Skeletal muscle tissue (tissue), 4 donors: ENCODE measurements around the gene NAV2. TPM values are rescaled to one million over a fixed set of nuclear protein-coding genes. Genes with fewer than 3 reads are reported as not detected.

Experiments
- H3K27ac ChIP-seq: one replicate; pipeline ENCODE4 v1.7.0; 2013; ENCODE audit warnings: mild to moderate bottlenecking, low read depth, low read length, inconsistent platforms
- H3K27me3 ChIP-seq, 3 donors: one replicate each; pipeline ENCODE4 v1.7.0; 2013; ENCODE audit warnings: low read length in 3 of 3; ENCODE audit not compliant: control insufficient read depth in 3 of 3, insufficient read depth in 3 of 3
- H3K36me3 ChIP-seq, 3 donors: one replicate each; pipeline ENCODE4 v1.7.0; 2013; ENCODE audit warnings: low read length in 3 of 3; ENCODE audit not compliant: control insufficient read depth in 3 of 3, insufficient read depth in 3 of 3
- H3K4me1 ChIP-seq, 3 donors: one replicate each; pipeline ENCODE4 v1.7.0; 2013; ENCODE audit warnings: low read length in 3 of 3, mild to moderate bottlenecking in 3 of 3; ENCODE audit not compliant: control insufficient read depth in 3 of 3, insufficient read depth in 3 of 3
- H3K4me3 ChIP-seq, 3 donors: one replicate each; pipeline ENCODE4 v1.7.0; 2013; ENCODE audit warnings: low read length in 3 of 3
- H3K9ac ChIP-seq, 3 donors: one replicate each; pipeline ENCODE4 v1.7.0; 2013; ENCODE audit warnings: low read length in 3 of 3, mild to moderate bottlenecking in 3 of 3, moderate library complexity in 2 of 3, low read depth in 1 of 3
- H3K9me3 ChIP-seq, 3 donors: one replicate each; pipeline ENCODE4 v1.7.0; 2013; ENCODE audit warnings: low read length in 3 of 3; ENCODE audit not compliant: control insufficient read depth in 3 of 3
- total RNA-seq: library from RNA; depleted of rRNA; stranded (reverse); fragments of >200 nt; gene quantifications from one replicate; pipeline ENCODE4 v1.2.3, GENCODE V29; 2014
- donor health status: Osteomylitis.

Gene NAV2
- total RNA-seq, 1 donor from 2014 or later = 43.3 TPM

GRCh38 chr11:20085918-20086317 lies 373.3 kb downstream of the NAV2 start:
- Histone ChIP-seq H3K27ac (no peak overlapping the region), H3K36me3 (peaks cover 8 to 14% (median 10%) of the 10 kb centered on the region in 3 donors), H3K9me3 (no peaks in the 10 kb centered on the region), H3K4me3 (no peak overlapping the region), H3K27me3 (no peaks in the 10 kb centered on the region), H3K4me1 (no peaks in the 10 kb centered on the region), H3K9ac (no peak overlapping the region)

GRCh38 chr11:20087118-20087521 lies 374.5 kb downstream of the NAV2 start:
- H3K36me3 ChIP-seq = peaks cover 12 to 18% (median 15%) of the 10 kb centered on the region in 3 donors

GRCh38 chr11:20088397-20089225 lies 376.0 kb downstream of the NAV2 start:
- Histone ChIP-seq H3K36me3 (peaks cover 6 to 23% (median 13%) of the 10 kb centered on the region in 3 donors), H3K4me3 (no peak overlapping the region), H3K4me1 (peaks cover 0 to 4% (median 0%) of the 10 kb centered on the region in 3 donors), H3K27ac (no peak overlapping the region), H3K9ac (no peak overlapping the region), H3K9me3 (no peaks in the 10 kb centered on the region), H3K27me3 (no peaks in the 10 kb centered on the region)

More at GRCh38 chr11:20087118-20087521, 374.5 kb downstream of the NAV2 start:
- peaks cover 0 to under 1% (median 0%) of the 10 kb centered on the region in 3 donors for H3K4me1 ChIP-seq
- H3K9ac ChIP-seq = no peak overlapping the region
- H3K27ac ChIP-seq = no peak overlapping the region
- H3K9me3 ChIP-seq = no peaks in the 10 kb centered on the region
- H3K4me3 ChIP-seq = no peak overlapping the region
- H3K27me3 ChIP-seq = no peaks in the 10 kb centered on the region

DNA sequence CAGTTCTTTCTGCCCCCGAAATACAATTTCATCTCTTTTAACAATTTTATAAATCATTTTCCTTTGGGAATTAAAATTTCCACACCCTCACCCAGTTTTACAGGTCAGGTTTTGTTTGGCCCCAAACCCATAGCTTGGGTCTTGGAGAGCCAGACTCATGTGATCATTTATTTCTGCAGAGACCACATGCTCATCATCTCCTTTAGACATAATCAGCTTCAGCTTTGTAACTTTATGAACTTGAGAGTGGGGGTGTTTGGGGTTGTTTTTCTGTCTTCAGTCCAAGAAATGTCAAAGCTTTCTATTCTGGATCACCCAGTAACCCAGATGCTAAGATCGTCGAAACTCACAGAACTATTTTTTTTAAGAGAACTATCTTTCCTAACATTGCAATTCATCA lies 376.7 kb downstream of the NAV2 start:
- Histone ChIP-seq H3K4me1 (peaks cover 0 to 4% (median 0%) of the 10 kb centered on the region in 3 donors), H3K27ac (no peak overlapping the region), H3K36me3 (peaks cover 6 to 23% (median 11%) of the 10 kb centered on the region in 3 donors), H3K9ac (no peak overlapping the region), H3K27me3 (no peaks in the 10 kb centered on the region), H3K4me3 (no peak overlapping the region), H3K9me3 (no peaks in the 10 kb centered on the region)

GRCh38 chr11:20089796-20090653 lies 377.4 kb downstream of the NAV2 start:
- Histone ChIP-seq H3K9me3 (no peaks in the 10 kb centered on the region), H3K27me3 (no peaks in the 10 kb centered on the region), H3K27ac (no peak overlapping the region), H3K4me1 (peaks cover 0 to 4% (median 0%) of the 10 kb centered on the region in 3 donors), H3K4me3 (no peak overlapping the region), H3K36me3 (peaks cover 8 to 23% (median 11%) of the 10 kb centered on the region in 3 donors), H3K9ac (no peak overlapping the region)

- Histone ChIP-seq H3K27ac (no peak overlapping the region), H3K4me1 (peaks cover 0 to 4% (median 0%) of the 10 kb centered on the region in 3 donors), H3K4me3 (no peak overlapping the region), H3K9me3 (no peaks in the 10 kb centered on the region), H3K27me3 (no peaks in the 10 kb centered on the region), H3K36me3 (peaks cover 8 to 29% (median 14%) of the 10 kb centered on the region in 3 donors), H3K9ac (no peak overlapping the region)
These were observed 378.2 kb downstream of the NAV2 start for GRCh38 chr11:20090654-20091374.

- Histone ChIP-seq H3K4me1 (peaks cover 0 to 4% (median 0%) of the 10 kb centered on the region in 3 donors), H3K9ac (no peak overlapping the region), H3K36me3 (peaks cover 14 to 42% (median 30%) of the 10 kb centered on the region in 3 donors)
These were observed 381.1 kb downstream of the NAV2 start for GRCh38 chr11:20093775-20094174.

DNA sequence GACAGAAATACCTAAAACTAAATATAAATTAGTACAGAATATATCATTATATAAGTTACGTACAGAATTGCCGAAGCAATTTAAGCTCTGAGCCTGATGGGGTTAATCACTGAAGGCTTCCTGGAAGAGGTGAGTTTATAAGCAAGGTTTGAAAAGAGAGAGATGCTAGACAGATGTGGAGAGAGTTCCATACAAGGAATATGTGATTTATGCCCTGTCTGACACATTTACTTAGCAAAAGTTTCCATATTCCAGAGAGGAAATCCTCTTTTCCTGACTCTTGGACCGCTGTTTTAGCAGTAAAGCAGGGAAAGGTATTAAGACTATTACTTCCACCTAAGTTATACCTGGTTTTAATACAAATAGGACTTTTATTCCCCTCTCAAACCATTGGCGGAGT lies 382.6 kb downstream of the NAV2 start:
- Histone ChIP-seq H3K27me3 (no peaks in the 10 kb centered on the region), H3K4me3 (no peak overlapping the region), H3K36me3 (peaks cover 17 to 48% (median 31%) of the 10 kb centered on the region in 3 donors), H3K9me3 (no peaks in the 10 kb centered on the region), H3K4me1 (peaks cover 0 to 4% (median 0%) of the 10 kb centered on the region in 3 donors), H3K27ac (no peak overlapping the region), H3K9ac (no peak overlapping the region)

More at GRCh38 chr11:20093775-20094174, 381.1 kb downstream of the NAV2 start:
- H3K27me3 ChIP-seq = no peaks in the 10 kb centered on the region
- H3K9me3 ChIP-seq = no peaks in the 10 kb centered on the region
- H3K27ac ChIP-seq = no peak overlapping the region
- H3K4me3 ChIP-seq = no peak overlapping the region

DNA sequence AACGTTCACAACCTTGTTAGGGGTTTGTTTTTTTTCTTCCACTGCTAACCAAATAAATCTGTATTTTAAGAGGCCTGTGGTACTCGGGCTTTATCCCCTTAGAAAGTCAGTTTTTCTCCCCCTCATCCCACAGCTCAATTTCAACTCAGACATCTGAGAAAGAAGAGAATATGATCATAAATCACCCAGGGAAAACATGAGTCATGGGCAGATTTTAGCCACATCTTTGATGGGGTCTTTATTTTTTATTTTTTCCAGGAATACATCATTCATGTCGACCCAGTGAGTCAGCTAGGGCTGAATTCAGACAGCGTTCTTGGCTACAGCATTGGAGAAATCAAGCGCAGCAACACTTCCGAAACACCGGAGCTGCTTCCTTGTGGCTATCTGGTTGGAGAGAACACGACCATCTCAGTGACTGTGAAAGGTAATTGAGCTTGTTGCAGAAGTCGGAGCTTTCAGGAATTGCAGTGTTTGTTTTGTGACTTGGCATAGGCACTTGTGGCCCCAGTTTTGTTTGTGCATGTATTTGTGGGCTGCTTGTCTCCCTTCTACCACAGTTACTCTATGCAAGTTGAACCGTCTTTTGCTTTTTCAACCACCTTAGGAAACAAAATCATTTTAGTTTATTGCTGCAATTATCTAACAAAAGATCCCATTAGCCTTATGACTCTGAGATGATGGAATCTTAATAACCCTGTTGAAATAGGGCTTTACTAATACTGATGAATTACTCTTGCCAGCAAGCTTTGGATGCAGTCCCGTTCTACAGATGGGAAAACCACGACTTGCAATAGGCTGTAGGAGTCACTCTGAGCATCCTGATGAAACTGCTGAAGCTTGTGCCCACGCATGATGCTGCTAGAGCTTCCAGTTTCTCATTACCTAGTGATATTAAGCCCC lies 384.9 kb downstream of the NAV2 start:
- Histone ChIP-seq H3K36me3 (peaks cover 19 to 50% (median 35%) of the 10 kb centered on the region in 3 donors), H3K9ac (no peak overlapping the region), H3K27ac (peak overlapping the region; percentile 9)

More for the DNA sequence above, 384.9 kb downstream of the NAV2 start:
- H3K4me1 ChIP-seq = no peaks in the 10 kb centered on the region
- H3K4me3 ChIP-seq = no peak overlapping the region
- no peaks in the 10 kb centered on the region for H3K9me3 ChIP-seq
- H3K27me3 ChIP-seq = no peaks in the 10 kb centered on the region
